OCI-LY3 (cell line): ENCODE data around the gene ATP1A3.
"Not testable (repeated sequence)": the region's sequence is repeated elsewhere in the genome, so short reads cannot be mapped to it uniquely, and the experiment has no call there.

Experiments used
- H2AFZ ChIP-seq: fragments of 200-600, 300-600 bp; shearing (Covaris generic); 2 replicates; pipeline ENCODE4 v1.6.0; 2014; ENCODE audit warnings: antibody characterized with exemption, low read depth, low read length
- H3K27ac ChIP-seq: fragments of 200-600, 300-600 bp; sonication (generic); 2 replicates; pipeline ENCODE4 v1.5.1; 2014; ENCODE audit warnings: mild to moderate bottlenecking, low read length, moderate library complexity, mixed read lengths
- H3K27me3 ChIP-seq: fragments of 200-600, 300-600 bp; sonication (generic); 2 replicates; pipeline ENCODE4 v1.6.1; 2014; ENCODE audit warnings: low read depth, low read length, mixed read lengths
- H3K36me3 ChIP-seq: fragments of 200-600, 300-600 bp; sonication (generic); replicated peaks from 2 replicates; pipeline ENCODE3; 2014; ENCODE audit warnings: low read depth, low read length, mixed read lengths
- H3K4me1 ChIP-seq: fragments of 300-600, 200-600 bp; sonication (generic); 2 replicates; pipeline ENCODE4 v1.6.1; 2014; ENCODE audit warnings: low read length, mixed read lengths
- H3K4me2 ChIP-seq: fragments of 200-600, 300-600 bp; sonication (generic); 2 replicates; pipeline ENCODE4 v1.6.1; 2014; ENCODE audit warnings: low read length, mixed read lengths
- H3K4me3 ChIP-seq: fragments of 300-600, 200-600 bp; sonication (generic); 2 replicates; pipeline ENCODE4 v1.5.1; 2014; ENCODE audit warnings: antibody characterized with exemption, mild to moderate bottlenecking, low read length, moderate library complexity
- H3K79me2 ChIP-seq: fragments of 300-600, 200-600 bp; shearing (Covaris generic); 2 replicates; pipeline ENCODE4 v1.6.1; 2014; ENCODE audit warnings: mild to moderate bottlenecking, low read length, mixed read lengths
- H3K9ac ChIP-seq: fragments of 300-600, 200-600 bp; shearing (Covaris generic); 2 replicates; pipeline ENCODE4 v1.6.0; 2014; ENCODE audit warnings: mild to moderate bottlenecking, low read length, moderate library complexity
- H3K9me3 ChIP-seq: fragments of 200-600, 300-600 bp; shearing (Covaris generic); 2 replicates; pipeline ENCODE4 v1.6.1; 2014; ENCODE audit warnings: low read length, mixed read lengths; ENCODE audit not compliant: insufficient read depth
- H4K20me1 ChIP-seq: fragments of 200-600, 300-600 bp; sonication (generic); 2 replicates; pipeline ENCODE4 v1.6.1; 2016; ENCODE audit warnings: low read length, mixed read lengths; ENCODE audit not compliant: insufficient read depth
- CTCF ChIP-seq: fragments of 200-600, 300-600 bp; sonication (generic); IDR thresholded peaks from 2 replicates; pipeline ENCODE4 v1.5.1; 2014; ENCODE audit warnings: antibody characterized with exemption, low read length, low read depth
- EZH2phosphoT487 ChIP-seq: fragments of 200-600 bp; shearing (Covaris generic); IDR thresholded peaks from 2 replicates; pipeline ENCODE4 v1.6.1; 2018; ENCODE audit warnings: antibody characterized with exemption, mixed run types, low read depth

The ATP1A3 gene

GRCh38 chr19:41994521-41994971 is 516 bp upstream of the ATP1A3 start:
- H3K9ac ChIP-seq, result peak overlapping the region; percentile 15; the same call in 1 of the 2 replicates
- H3K4me1 ChIP-seq, result peaks cover 13% of the 10 kb centered on the region; the same call in 1 of the 2 replicates
- H4K20me1 ChIP-seq, result peaks cover 3% of the 10 kb centered on the region; the same call in 1 of the 2 replicates
- H3K27ac ChIP-seq, result no peak overlapping the region
- TF ChIP-seq CTCF (no peak), EZH2phosphoT487 (no peak)
- peak overlapping the region; percentile 97 for H3K4me2 ChIP-seq
- no peaks in the 10 kb centered on the region for H3K36me3 ChIP-seq
- H3K27me3 ChIP-seq, result peaks cover 1% of the 10 kb centered on the region; the same call in 1 of the 2 replicates
- peak overlapping the region; percentile 93 for H3K4me3 ChIP-seq
- no peaks in the 10 kb centered on the region for H3K79me2 ChIP-seq
- H3K9me3 ChIP-seq, result no peaks in the 10 kb centered on the region
- peak overlapping the region; percentile 68; the same call in 1 of the 2 replicates for H2AFZ ChIP-seq

DNA sequence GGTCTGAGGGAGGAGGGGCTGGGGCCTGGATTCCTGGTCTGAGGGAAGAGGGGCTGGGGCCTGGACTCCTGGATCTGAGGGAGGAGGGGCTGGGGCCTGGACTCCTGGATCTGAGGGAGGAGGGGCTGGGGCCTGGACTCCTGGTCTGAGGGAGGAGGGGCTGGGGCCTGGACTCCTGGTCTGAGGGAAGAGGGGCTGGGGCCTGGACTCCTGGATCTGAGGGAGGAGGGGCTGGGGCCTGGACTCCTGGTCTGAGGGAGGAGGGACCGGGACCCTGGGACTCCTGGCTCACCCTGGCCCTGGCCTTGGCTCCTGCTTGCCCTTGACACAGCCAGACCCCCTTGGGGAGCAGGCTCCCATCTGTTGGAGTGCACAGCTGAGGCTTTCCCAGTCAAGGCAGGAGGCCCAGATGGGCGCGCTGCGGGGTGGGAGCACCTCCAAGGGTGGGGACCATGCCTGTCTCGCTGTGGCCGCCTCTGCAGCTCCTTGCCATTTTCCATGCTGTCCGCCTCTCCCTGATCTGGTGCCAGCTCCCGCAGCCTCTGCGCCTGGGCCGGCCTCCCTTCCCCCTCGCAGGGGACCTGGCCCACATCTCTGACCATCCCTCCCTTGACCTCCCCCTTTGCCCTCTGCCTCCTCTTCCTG is 2.0 kb downstream of the ATP1A3 start:
- not testable (repeated sequence) for H3K27ac ChIP-seq, H3K9me3 ChIP-seq, H4K20me1 ChIP-seq, H3K4me1 ChIP-seq, H3K27me3 ChIP-seq, H3K9ac ChIP-seq, H2AFZ ChIP-seq, H3K4me3 ChIP-seq, H3K79me2 ChIP-seq, H3K36me3 ChIP-seq, H3K4me2 ChIP-seq

DNA sequence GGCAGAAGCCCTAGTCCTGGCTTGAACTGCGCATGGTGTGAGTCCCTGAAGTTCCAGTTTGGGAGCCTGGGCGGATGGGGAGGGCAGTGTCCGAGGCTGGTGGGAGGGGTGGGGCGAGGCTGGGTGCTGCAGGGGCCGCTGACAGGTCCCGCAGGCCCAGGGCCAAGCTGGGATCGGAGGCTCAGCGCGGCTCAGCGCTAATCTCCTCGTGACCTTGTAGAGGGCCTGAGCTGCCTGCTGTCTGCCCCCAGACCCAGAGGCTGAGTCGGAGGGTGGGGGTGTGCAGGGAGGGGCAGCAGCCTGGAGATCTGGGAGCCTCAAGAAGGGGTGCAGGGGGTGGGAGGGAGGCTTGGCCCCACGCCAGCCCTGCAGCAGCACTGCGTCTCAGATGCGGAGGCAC is 3.0 kb downstream of the ATP1A3 start:
- Histone ChIP-seq H3K36me3 (no peaks in the 10 kb centered on the region), H3K27ac (no peak overlapping the region), H3K4me2 (no peak overlapping the region), H3K9me3 (no peaks in the 10 kb centered on the region), H3K27me3 (no peaks in the 10 kb centered on the region), H4K20me1 (peaks cover 3% of the 10 kb centered on the region; the same call in 1 of the 2 replicates), H3K9ac (no peak overlapping the region), H3K79me2 (no peaks in the 10 kb centered on the region), H3K4me3 (no peak overlapping the region), H2AFZ (no peak overlapping the region), H3K4me1 (peaks cover 9% of the 10 kb centered on the region; the same call in 1 of the 2 replicates)
- TF ChIP-seq CTCF, result no peak

GRCh38 chr19:41990615-41991014 is 3.4 kb downstream of the ATP1A3 start:
- Histone ChIP-seq H3K4me3 (no peak overlapping the region), H3K36me3 (no peaks in the 10 kb centered on the region), H3K9me3 (no peaks in the 10 kb centered on the region), H3K27ac (no peak overlapping the region), H3K4me2 (no peak overlapping the region), H2AFZ (no peak overlapping the region), H3K9ac (no peak overlapping the region), H3K4me1 (peaks cover 9% of the 10 kb centered on the region; the same call in 1 of the 2 replicates), H3K79me2 (no peaks in the 10 kb centered on the region), H3K27me3 (no peaks in the 10 kb centered on the region), H4K20me1 (peaks cover 3% of the 10 kb centered on the region; the same call in 1 of the 2 replicates)
- TF ChIP-seq EZH2phosphoT487 (no peak), CTCF (no peak)
